Stomach (tissue), 4 donors: ENCODE results near the gene PRDM13.
"Not testable (repeated sequence)": the region's sequence is repeated elsewhere in the genome, so short reads cannot be mapped to it uniquely, and the experiment has no call there.

Experiments
- CTCF ChIP-seq, 7 experiments: fragments of 450-650 bp in 4 of 7; fragments of 200-600 bp in 3 of 7; sonication (generic) in 3 of 7; IDR thresholded peaks; one replicate each; pipeline ENCODE4 v1.5.1; 2016 to 2019; ENCODE audit warnings: antibody characterized with exemption in 7 of 7, control low read depth in 2 of 7, mild to moderate bottlenecking in 1 of 7
- EP300 ChIP-seq: sonication (generic); formaldehyde crosslinking; IDR thresholded peaks from one replicate; pipeline ENCODE4 v1.6.1; 2017; ENCODE audit warnings: antibody characterized with exemption
- POLR2A ChIP-seq, 4 donors: fragments of 450-650 bp; IDR thresholded peaks; one replicate each; pipeline ENCODE4 v1.6.1; 2016; ENCODE audit warnings: antibody characterized with exemption in 4 of 4, control low read depth in 2 of 4, mild to moderate bottlenecking in 1 of 4, moderate library complexity in 1 of 4
- POLR2AphosphoS5 ChIP-seq, 3 donors: sonication (generic); formaldehyde crosslinking; IDR thresholded peaks; one replicate each; pipeline ENCODE4 v1.6.1; 2016; ENCODE audit warnings: antibody characterized with exemption in 3 of 3

- not testable (repeated sequence) for TF ChIP-seq CTCF (IDR thresholded peaks at IDR 0.05); EP300; POLR2A (IDR thresholded peaks at IDR 0.05); POLR2AphosphoS5 (IDR thresholded peaks at IDR 0.05)
These were observed 43.5 kb downstream of the PRDM13 start for GRCh38 chr6:99650091-99650571.
